ENCODE results near the gene SEPTIN1. TPM values are rescaled to one million over a fixed set of nuclear protein-coding genes. Genes with fewer than 3 reads are reported as not detected.

Gene SEPTIN1
- total RNA-seq, 2 donors from 2014 or later: 4.3 to 4.5 TPM

DNA sequence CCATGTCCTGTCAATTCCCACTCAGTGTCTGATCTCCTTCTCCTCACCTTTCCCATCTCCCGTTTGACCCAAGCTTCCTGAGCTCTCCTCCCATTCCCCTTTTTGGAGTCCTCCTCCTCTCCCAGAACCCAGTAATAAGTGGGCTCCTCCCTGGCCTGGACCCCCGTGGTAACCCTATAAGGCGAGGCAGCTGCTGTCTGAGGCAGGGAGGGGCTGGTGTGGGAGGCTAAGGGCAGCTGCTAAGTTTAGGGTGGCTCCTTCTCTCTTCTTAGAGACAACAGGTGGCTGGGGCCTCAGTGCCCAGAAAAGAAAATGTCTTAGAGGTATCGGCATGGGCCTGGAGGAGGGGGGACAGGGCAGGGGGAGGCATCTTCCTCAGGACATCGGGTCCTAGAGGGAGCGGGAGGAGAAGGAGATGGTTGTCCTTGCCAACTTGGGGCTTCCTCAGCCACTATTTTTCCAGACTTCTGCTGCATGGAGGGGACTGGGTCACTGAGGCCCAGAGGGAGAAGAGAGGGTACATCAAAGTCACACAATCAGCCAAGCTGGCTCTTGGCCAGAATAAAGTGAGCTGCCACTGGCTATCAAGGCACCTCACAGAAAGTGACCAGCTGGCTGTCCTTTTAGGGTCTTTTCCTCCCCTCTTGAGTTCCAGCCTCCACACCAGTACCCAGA is 10.2 kb downstream of the SEPTIN1 start:
- H3K9me3 ChIP-seq: no peaks in the 10 kb centered on the region
- no peak for DNase-seq
- no peaks in the 10 kb centered on the region for H3K36me3 ChIP-seq
- no peak overlapping the region for H3K9ac ChIP-seq (ENCODE audit: low read depth in 2 of 2, low read length in 2 of 2)
- no peaks in the 10 kb centered on the region for H3K27me3 ChIP-seq
- H3K27ac ChIP-seq: no peak overlapping the region
- H3K4me1 ChIP-seq: peaks cover 19% of the 10 kb centered on the region
- intact Hi-C loops (cut with DNase I): no loop called here
- TF ChIP-seq CTCF (IDR thresholded peaks at IDR 0.05): no peak
- no peak overlapping the region for H3K4me3 ChIP-seq

DNA sequence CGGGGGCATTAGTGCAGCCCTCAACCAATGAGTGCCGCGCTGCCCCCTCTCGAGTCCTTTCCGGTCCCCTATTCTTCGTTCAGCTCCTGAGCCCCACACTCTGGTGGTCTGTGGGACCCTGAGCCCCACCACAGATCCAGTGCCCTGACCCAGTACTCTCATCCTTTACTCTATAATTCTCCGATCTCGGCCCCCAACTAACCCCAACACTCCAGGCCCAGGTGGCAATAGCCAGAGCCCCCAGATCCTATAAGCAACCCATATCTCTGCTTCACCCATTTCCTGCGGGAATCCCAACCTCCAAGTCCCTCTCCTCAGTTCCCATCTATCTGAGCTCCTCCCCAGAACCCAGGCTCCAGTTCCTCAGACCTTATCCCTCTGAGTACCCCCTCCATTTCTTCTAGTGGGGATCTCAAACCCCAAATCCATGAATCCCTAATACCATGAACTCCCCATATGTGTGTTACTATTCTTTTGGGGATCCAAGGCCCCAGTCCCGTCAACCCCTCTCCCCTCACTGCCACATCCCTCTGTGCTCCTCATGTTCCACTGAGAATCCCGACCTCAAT is 11.0 kb downstream of the SEPTIN1 start:
- DNase-seq: no peak
- Histone ChIP-seq H3K27me3 (no peaks in the 10 kb centered on the region), H3K4me1 (peaks cover 17% of the 10 kb centered on the region), H3K36me3 (no peaks in the 10 kb centered on the region), H3K4me3 (peak overlapping the region; percentile 39), H3K9me3 (no peaks in the 10 kb centered on the region), H3K27ac (peak overlapping the region; percentile 83), H3K9ac (ENCODE audit: low read depth in 2 of 2, low read length in 2 of 2) (peak overlapping the region; percentile 61 to 80)
- TF ChIP-seq CTCF (IDR thresholded peaks at IDR 0.05): no peak
- intact Hi-C loops (cut with DNase I): no loop called here

DNA sequence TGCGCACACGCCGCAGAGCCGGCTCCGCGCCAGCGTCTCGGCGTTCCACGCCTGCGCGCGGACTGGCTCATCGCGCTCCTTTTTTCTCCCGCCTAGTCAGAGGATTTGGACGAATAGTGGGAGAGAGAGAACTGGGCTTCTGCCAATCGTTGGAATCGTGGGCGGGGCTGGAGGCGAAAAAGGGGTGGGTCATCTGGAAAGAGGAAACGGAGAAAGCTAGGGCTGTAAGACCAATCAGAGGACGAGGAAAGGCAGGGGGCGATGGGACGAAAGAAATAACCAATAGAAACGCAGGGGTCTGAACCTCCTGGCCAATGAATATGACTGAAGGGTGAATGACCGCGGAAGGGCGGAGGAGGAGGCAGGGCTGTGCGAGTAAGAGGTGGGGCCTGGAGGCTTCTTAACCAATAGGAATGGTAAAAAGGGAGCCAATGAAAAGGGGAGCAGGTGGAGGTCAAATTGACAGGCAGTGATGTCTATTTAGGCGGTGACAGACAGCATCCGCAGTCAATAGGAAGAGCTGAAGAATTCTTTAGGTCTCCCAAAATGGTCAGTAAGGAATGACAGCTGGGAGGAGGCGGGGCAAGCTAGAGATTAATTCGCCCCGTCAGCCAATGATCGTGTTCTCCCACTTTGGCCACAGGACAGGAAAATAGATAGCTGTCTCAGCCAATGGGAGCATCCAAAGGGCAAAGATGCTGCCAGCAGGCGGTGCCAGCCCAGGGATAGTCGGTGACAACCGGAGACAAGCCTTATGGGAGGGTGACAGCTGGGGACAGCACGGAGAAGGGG is 11.7 kb downstream of the SEPTIN1 start, which contains the start of gene TBC1D10B:
TBC1D10B (minus strand) TSS at position 39 of the 792 bp plus-strand sequence. CDS start 311 bp downstream, outside the sequence.
- peak within 1 kb of the TSS; percentile 76 to 91 for H3K9ac ChIP-seq (ENCODE audit: low read depth in 2 of 2, low read length in 2 of 2)
- peak within 1 kb of the TSS; percentile 73 for H3K4me3 ChIP-seq
- no peaks in the 10 kb centered on the region for H3K36me3 ChIP-seq
- H3K4me1 ChIP-seq: peaks cover 17% of the 10 kb centered on the region
- peak within 1 kb of the TSS; percentile 83 for H3K27ac ChIP-seq
- TF ChIP-seq CTCF (IDR thresholded peaks at IDR 0.05): peak; percentile 14
- DNase-seq: peak; percentile 100
- intact Hi-C loops (cut with DNase I): no loop called here
- no peaks in the 10 kb centered on the region for H3K9me3 ChIP-seq
- no peaks in the 10 kb centered on the region for H3K27me3 ChIP-seq

DNA sequence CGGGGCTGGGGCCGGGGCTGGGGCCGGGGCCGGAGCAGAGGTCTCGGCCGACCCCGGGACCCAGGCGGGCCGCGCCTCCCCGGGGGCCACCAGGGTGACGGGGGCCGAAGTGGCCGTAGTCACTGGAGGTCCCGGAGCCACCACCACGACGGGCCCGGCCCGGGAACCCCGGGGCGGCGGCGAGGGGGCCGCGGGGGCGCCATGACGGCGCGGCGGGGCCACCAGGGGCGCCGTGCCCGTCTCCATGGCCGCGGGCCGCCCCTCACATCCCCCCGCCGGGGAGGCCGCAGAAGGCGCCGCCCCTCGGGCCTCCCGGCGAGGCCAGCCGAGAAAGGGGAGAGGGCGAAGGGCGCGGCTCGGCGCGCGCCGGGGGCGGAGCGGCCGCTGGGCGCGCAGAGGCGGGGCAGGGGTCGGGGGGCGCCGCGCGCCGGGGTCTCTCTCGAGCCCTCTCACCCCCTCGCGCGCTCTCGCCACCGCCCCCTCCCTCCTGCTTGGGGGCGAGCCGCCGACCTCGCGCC is 12.4 kb downstream of the SEPTIN1 start:
- peaks cover 17% of the 10 kb centered on the region for H3K4me1 ChIP-seq
- no peaks in the 10 kb centered on the region for H3K36me3 ChIP-seq
- H3K9ac ChIP-seq (ENCODE audit: low read depth in 2 of 2, low read length in 2 of 2): peak overlapping the region; percentile 76 to 91
- TF ChIP-seq CTCF (IDR thresholded peaks at IDR 0.05): no peak
- intact Hi-C loops (cut with DNase I): no loop called here
- no peak for DNase-seq
- H3K27me3 ChIP-seq: no peaks in the 10 kb centered on the region
- peak overlapping the region; percentile 73 for H3K4me3 ChIP-seq
- H3K9me3 ChIP-seq: no peaks in the 10 kb centered on the region
- peak overlapping the region; percentile 40 for H3K27ac ChIP-seq
